ENCODE results near the gene DFFB.
"Not testable (repeated sequence)": the region's sequence is repeated elsewhere in the genome, so short reads cannot be mapped to it uniquely, and the experiment has no call there.

The DFFB gene

GRCh38 chr1:3856923-3857790 lies at the start of gene DFFB, which contains the start of gene CEP104:
Gene DFFB (plus strand): TSS chr1:3857476. CDS start chr1:3857604, 128 bp downstream.
Gene CEP104 (minus strand): TSS chr1:3857211. CDS start chr1:3852407, 4,804 bp downstream.
- peak; percentile 97 for DNase-seq

- DNase-seq = no peak
Observed at GRCh38 chr1:3807769-3808168, 49.5 kb upstream of the DFFB start.

GRCh38 chr1:3809680-3810079 lies 47.6 kb upstream of the DFFB start:
- no peak for DNase-seq

- DNase-seq = not testable (repeated sequence)
Observed at GRCh38 chr1:3810149-3810761, 47.0 kb upstream of the DFFB start.

- no peak for DNase-seq
Observed at GRCh38 chr1:3811595-3811911, 45.7 kb upstream of the DFFB start.

GRCh38 chr1:3814065-3814464 lies 43.2 kb upstream of the DFFB start:
- no peak for DNase-seq

GRCh38 chr1:3814771-3815561 lies 42.3 kb upstream of the DFFB start:
- DNase-seq = no peak

GRCh38 chr1:3816331-3817137 lies 40.7 kb upstream of the DFFB start:
- DNase-seq = no peak

- DNase-seq = no peak
Observed at GRCh38 chr1:3817138-3817740, 40.0 kb upstream of the DFFB start.

GRCh38 chr1:3817821-3818597 lies 39.3 kb upstream of the DFFB start:
- DNase-seq = no peak

- no peak for DNase-seq
Observed at GRCh38 chr1:3819771-3820200, 37.5 kb upstream of the DFFB start.

- DNase-seq = no peak
Observed at GRCh38 chr1:3820316-3820715, 37.0 kb upstream of the DFFB start.

GRCh38 chr1:3821004-3821403 lies 36.3 kb upstream of the DFFB start:
- no peak for DNase-seq

GRCh38 chr1:3821447-3821846 lies 35.8 kb upstream of the DFFB start:
- no peak for DNase-seq

- DNase-seq = no peak
Observed at GRCh38 chr1:3821908-3822307, 35.4 kb upstream of the DFFB start.

GRCh38 chr1:3822421-3822820 lies 34.9 kb upstream of the DFFB start:
- DNase-seq = no peak

GRCh38 chr1:3824650-3825049 lies 32.6 kb upstream of the DFFB start:
- no peak for DNase-seq

GRCh38 chr1:3825356-3825755 lies 31.9 kb upstream of the DFFB start:
- DNase-seq = no peak

- no peak for DNase-seq
Observed at GRCh38 chr1:3827813-3828307, 29.4 kb upstream of the DFFB start.

- no peak for DNase-seq
Observed at GRCh38 chr1:3828391-3828790, 28.9 kb upstream of the DFFB start.

- no peak for DNase-seq
Observed at GRCh38 chr1:3831689-3832088, 25.6 kb upstream of the DFFB start.

Measured in NCI-H1417 treated with DMSO at 0.1 percent for 48 hours (cell line).